Thoracic aorta (tissue), 2 donors: ENCODE measurements around the gene BRINP3. TPM values are rescaled to one million over a fixed set of nuclear protein-coding genes. Genes with fewer than 3 reads are reported as not detected.

ENCODE experiments used
- ATAC-seq: fragments of 150-250 bp; one replicate; pipeline ENCODE4 v1.8.0; 2017; ENCODE audit warnings: low read depth; ENCODE audit not compliant: insufficient number of reproducible peaks, low FRiP score
- DNase-seq: peaks from one replicate; pipeline ENCODE4 v3.0.0-alpha.2; 2020; ENCODE audit warnings: low spot score
- H3K27ac ChIP-seq, 2 donors: fragments of 200-600 bp; sonication (generic); 1 replicate in 1 of 2; 2 replicates in 1 of 2; pipeline ENCODE4 v1.5.1; 2016; ENCODE audit warnings: mild to moderate bottlenecking in 2 of 2, moderate library complexity in 2 of 2
- H3K27me3 ChIP-seq: fragments of 200-600 bp; sonication (generic); replicated peaks from 2 replicates; pipeline ENCODE4 v1.6.0; 2016; ENCODE audit warnings: mild to moderate bottlenecking; ENCODE audit not compliant: insufficient read depth
- H3K36me3 ChIP-seq: fragments of 200-600 bp; sonication (generic); one replicate; pipeline ENCODE4 v1.5.1; 2016
- H3K4me1 ChIP-seq, 2 donors: fragments of 200-600 bp; sonication (generic); 1 replicate in 1 of 2; 2 replicates in 1 of 2; pipeline versions ENCODE4 v1.5.1 to v1.6.0; 2016; ENCODE audit warnings: low read depth in 2 of 2, mild to moderate bottlenecking in 1 of 2; ENCODE audit not compliant: control insufficient read depth in 1 of 2
- H3K4me3 ChIP-seq: fragments of 200-600 bp; sonication (generic); 2 replicates; pipeline ENCODE4 v1.5.1; 2016; ENCODE audit warnings: mild to moderate bottlenecking
- H3K9me3 ChIP-seq: fragments of 200-600 bp; sonication (generic); 2 replicates; pipeline ENCODE4 v1.5.1; 2016
- CTCF ChIP-seq: fragments of 200-600 bp; sonication (generic); IDR thresholded peaks from one replicate; pipeline ENCODE4 v1.5.1; 2019; ENCODE audit warnings: antibody characterized with exemption
- total RNA-seq, 2 donors: library from RNA; depleted of rRNA; stranded (reverse); fragments of >200 nt; gene quantifications; one replicate each; pipeline versions ENCODE4 v1.1.0 to v1.2.3, GENCODE V29; 2016

Gene BRINP3
- total RNA-seq, 2 donors from 2014 or later, result 6.0 TPM; not detected in 1

- Histone ChIP-seq H3K36me3 (no peaks in the 10 kb centered on the region), H3K4me1 (no peaks in the 10 kb centered on the region), H3K27ac (no peak overlapping the region), H3K4me3 (no peak overlapping the region), H3K9me3 (no peaks in the 10 kb centered on the region), H3K27me3 (no peaks in the 10 kb centered on the region)
- ATAC-seq (no peak), DNase-seq (no peak)
- TF ChIP-seq CTCF, result no peak
Observed at GRCh38 chr1:190413142-190413541, 64.5 kb downstream of the BRINP3 start.

- Histone ChIP-seq H3K4me3 (no peak overlapping the region), H3K27ac (no peak overlapping the region), H3K27me3 (no peaks in the 10 kb centered on the region), H3K36me3 (no peaks in the 10 kb centered on the region), H3K4me1 (no peaks in the 10 kb centered on the region), H3K9me3 (no peaks in the 10 kb centered on the region)
- DNase-seq (no peak), ATAC-seq (no peak)
- TF ChIP-seq CTCF, result no peak
Observed at GRCh38 chr1:190403402-190403801, 74.3 kb downstream of the BRINP3 start.

- DNase-seq (no peak), ATAC-seq (no peak)
- Histone ChIP-seq H3K27ac (no peak overlapping the region), H3K4me1 (no peaks in the 10 kb centered on the region), H3K9me3 (no peaks in the 10 kb centered on the region), H3K36me3 (no peaks in the 10 kb centered on the region), H3K4me3 (no peak overlapping the region), H3K27me3 (no peaks in the 10 kb centered on the region)
- no peak for TF ChIP-seq CTCF
Observed at GRCh38 chr1:190399233-190399632, 78.4 kb downstream of the BRINP3 start.

GRCh38 chr1:190391582-190391981 is 86.1 kb downstream of the BRINP3 start:
- Histone ChIP-seq H3K27me3 (no peaks in the 10 kb centered on the region), H3K27ac (no peak overlapping the region), H3K36me3 (no peaks in the 10 kb centered on the region), H3K4me3 (no peak overlapping the region), H3K9me3 (no peaks in the 10 kb centered on the region), H3K4me1 (no peaks in the 10 kb centered on the region)
- ATAC-seq, result no peak
- TF ChIP-seq CTCF, result no peak
- DNase-seq, result no peak

GRCh38 chr1:190377991-190378390 is 99.7 kb downstream of the BRINP3 start:
- Histone ChIP-seq H3K27me3 (no peaks in the 10 kb centered on the region), H3K27ac (no peak overlapping the region), H3K4me3 (no peak overlapping the region), H3K4me1 (no peaks in the 10 kb centered on the region), H3K9me3 (no peaks in the 10 kb centered on the region), H3K36me3 (no peaks in the 10 kb centered on the region)
- DNase-seq (no peak), ATAC-seq (no peak)
- no peak for TF ChIP-seq CTCF
